Peyer's patch (tissue), 4 donors: ENCODE results near the gene PSMG2. TPM values are rescaled to one million over a fixed set of nuclear protein-coding genes. Genes with fewer than 3 reads are reported as not detected.

Experiments
- DNase-seq, 3 donors: peaks; one replicate each; pipeline ENCODE4 v3.0.0-alpha.2; 2017 to 2019
- H3K27ac ChIP-seq, 4 donors: fragments of 200-600 bp; sonication (generic); one replicate each; pipeline ENCODE4 v1.5.1; 2016 to 2019
- H3K27me3 ChIP-seq, 2 donors: fragments of 200-600 bp; sonication (generic); one replicate each; pipeline ENCODE4 v1.5.1; 2019
- H3K36me3 ChIP-seq, 3 donors: fragments of 200-600 bp; sonication (generic); one replicate each; pipeline ENCODE4 v1.5.1; 2016 to 2019
- H3K4me1 ChIP-seq, 4 donors: fragments of 200-600 bp; sonication (generic); one replicate each; pipeline ENCODE4 v1.5.1; 2016 to 2019
- H3K4me3 ChIP-seq, 4 donors: fragments of 200-600 bp; sonication (generic); 1 replicate in 3 of 4; 2 replicates in 1 of 4; pipeline ENCODE4 v1.5.1; 2016 to 2019; ENCODE audit warnings: mild to moderate bottlenecking in 1 of 4
- H3K9me3 ChIP-seq, 4 donors: fragments of 200-600 bp; sonication (generic); one replicate each; pipeline ENCODE4 v1.5.1; 2016 to 2019; ENCODE audit warnings: mild to moderate bottlenecking in 1 of 4
- CTCF ChIP-seq, 6 experiments: fragments of 450-650 bp in 4 of 6; fragments of 200-600 bp in 2 of 6; sonication (generic) in 1 of 6; IDR thresholded peaks; one replicate each; pipeline ENCODE4 v1.5.1; 2017 to 2019; ENCODE audit warnings: antibody characterized with exemption in 6 of 6, mild to moderate bottlenecking in 3 of 6, moderate library complexity in 1 of 6
- POLR2A ChIP-seq, 2 donors: fragments of 450-650 bp; IDR thresholded peaks; one replicate each; pipeline ENCODE4 v1.5.1; 2017; ENCODE audit warnings: antibody characterized with exemption in 2 of 2, mild to moderate bottlenecking in 2 of 2, moderate library complexity in 2 of 2
- total RNA-seq, 4 donors: library from RNA; depleted of rRNA; stranded (reverse); fragments of >200 nt; gene quantifications; one replicate each; pipeline ENCODE4 v1.1.0, GENCODE V29; 2016

Gene PSMG2
- total RNA-seq, 4 donors from 2014 or later: 49.2 to 55.3 (median 51.2) TPM

DNA sequence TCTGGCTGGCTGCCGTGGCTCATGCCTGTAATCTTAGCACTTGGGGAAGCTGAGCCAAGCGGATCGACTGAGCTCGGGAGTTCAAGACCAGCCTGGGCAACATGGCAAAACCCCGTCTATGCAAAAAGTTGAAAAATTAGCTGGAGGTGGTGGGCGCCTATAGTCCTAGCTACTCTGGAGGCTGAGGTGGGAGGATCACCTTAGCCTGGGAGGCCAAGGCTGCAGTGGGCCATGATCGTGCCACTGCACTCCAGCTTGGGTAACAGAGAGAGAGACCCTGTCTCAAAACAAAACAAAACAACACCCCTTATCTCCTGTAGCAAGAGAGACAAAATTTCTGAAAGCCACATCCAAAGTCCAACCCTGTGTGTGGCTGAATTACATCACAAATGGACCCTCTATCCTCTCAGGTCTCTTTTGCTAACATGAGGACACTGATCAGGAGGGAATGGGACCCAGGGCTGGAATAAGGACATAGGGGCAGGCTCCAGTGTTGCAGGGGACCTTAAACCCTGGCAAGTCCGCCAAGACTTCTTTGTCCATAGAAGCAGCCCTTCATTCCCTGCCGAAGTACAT lies 64.8 kb downstream of the PSMG2 start:
- DNase-seq: no peak
- Histone ChIP-seq H3K36me3 (no peaks in the 10 kb centered on the region), H3K9me3 (no peaks in the 10 kb centered on the region), H3K4me1 (no peaks in the 10 kb centered on the region), H3K27me3 (no peaks in the 10 kb centered on the region), H3K4me3 (no peak overlapping the region), H3K27ac (no peak overlapping the region)
- TF ChIP-seq POLR2A (IDR thresholded peaks at IDR 0.05) (no peak), CTCF (IDR thresholded peaks at IDR 0.05) (no peak)

GRCh38 chr18:12768625-12769024 lies 65.8 kb downstream of the PSMG2 start:
- TF ChIP-seq CTCF (IDR thresholded peaks at IDR 0.05) (no peak), POLR2A (IDR thresholded peaks at IDR 0.05) (no peak)
- Histone ChIP-seq H3K4me1 (no peaks in the 10 kb centered on the region), H3K9me3 (no peaks in the 10 kb centered on the region), H3K4me3 (no peak overlapping the region), H3K36me3 (no peaks in the 10 kb centered on the region), H3K27ac (no peak overlapping the region), H3K27me3 (no peaks in the 10 kb centered on the region)
- DNase-seq: no peak

DNA sequence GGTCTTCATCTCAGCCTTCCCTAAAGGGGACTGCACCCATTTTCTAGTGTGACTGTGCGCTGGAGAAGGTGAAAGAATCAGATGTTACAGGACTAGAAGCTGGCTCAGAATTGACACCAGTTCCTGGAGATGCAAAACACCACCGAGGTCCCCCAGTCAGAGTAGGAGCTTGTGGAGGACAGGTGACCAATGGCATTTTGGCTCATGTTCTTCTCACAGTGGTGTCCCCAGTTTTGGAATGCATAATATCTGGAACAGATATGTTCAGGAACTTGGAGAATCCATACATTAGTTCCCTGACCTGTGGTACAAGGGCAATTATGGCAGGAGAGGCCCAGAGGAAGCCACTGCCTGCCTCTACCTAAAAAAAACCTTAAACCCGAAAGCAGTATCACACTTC lies 66.3 kb downstream of the PSMG2 start:
- H3K27me3 ChIP-seq: no peaks in the 10 kb centered on the region
- no peaks in the 10 kb centered on the region for H3K4me1 ChIP-seq
- no peak overlapping the region for H3K4me3 ChIP-seq
- TF ChIP-seq POLR2A (IDR thresholded peaks at IDR 0.05) (no peak), CTCF (IDR thresholded peaks at IDR 0.05) (no peak)
- no peak for DNase-seq
- no peaks in the 10 kb centered on the region for H3K36me3 ChIP-seq
- no peak overlapping the region for H3K27ac ChIP-seq
- H3K9me3 ChIP-seq: no peaks in the 10 kb centered on the region

DNA sequence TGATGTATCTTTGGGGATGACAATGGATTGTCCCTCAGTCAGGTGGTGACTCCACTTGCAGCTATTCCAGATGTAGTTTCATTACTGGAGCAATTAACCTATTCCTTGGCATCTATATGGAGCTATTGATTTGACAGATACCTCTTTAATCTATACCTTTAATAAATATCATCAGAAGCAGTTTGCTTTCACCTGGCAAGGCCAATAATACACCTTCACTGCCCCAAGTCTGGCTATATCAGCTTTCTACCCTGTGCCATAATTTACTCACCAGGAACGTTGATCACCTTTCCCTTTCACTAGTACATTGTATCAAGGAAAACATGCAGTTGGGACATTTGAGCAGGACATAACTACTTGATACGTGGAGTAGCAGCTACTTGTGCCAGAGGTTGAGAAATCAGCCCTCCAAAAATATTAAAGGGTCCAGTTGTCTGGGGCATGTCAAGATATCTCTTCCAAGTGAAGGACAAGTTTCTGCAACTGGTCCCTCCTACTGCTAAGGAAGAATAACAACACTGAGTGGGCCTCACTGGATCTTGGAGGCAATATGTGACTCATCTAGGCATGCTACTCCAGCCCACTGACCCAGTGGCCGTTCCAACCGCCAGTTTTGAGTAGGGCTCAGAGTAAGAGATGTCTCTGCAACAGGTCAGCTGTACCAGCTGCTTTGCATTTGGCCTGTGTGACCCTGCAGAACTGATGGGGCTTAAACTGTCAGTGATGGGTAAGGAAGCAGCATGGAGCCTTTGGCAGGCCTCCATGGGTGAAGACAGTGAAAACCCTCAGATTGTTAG lies 67.0 kb downstream of the PSMG2 start:
- H3K36me3 ChIP-seq: no peaks in the 10 kb centered on the region
- H3K4me3 ChIP-seq: no peak overlapping the region
- no peaks in the 10 kb centered on the region for H3K4me1 ChIP-seq
- no peak for DNase-seq
- H3K27me3 ChIP-seq: no peaks in the 10 kb centered on the region
- H3K9me3 ChIP-seq: no peaks in the 10 kb centered on the region
- no peak overlapping the region for H3K27ac ChIP-seq
- TF ChIP-seq POLR2A (IDR thresholded peaks at IDR 0.05): no peak
- no peak for TF ChIP-seq CTCF (IDR thresholded peaks at IDR 0.05)

DNA sequence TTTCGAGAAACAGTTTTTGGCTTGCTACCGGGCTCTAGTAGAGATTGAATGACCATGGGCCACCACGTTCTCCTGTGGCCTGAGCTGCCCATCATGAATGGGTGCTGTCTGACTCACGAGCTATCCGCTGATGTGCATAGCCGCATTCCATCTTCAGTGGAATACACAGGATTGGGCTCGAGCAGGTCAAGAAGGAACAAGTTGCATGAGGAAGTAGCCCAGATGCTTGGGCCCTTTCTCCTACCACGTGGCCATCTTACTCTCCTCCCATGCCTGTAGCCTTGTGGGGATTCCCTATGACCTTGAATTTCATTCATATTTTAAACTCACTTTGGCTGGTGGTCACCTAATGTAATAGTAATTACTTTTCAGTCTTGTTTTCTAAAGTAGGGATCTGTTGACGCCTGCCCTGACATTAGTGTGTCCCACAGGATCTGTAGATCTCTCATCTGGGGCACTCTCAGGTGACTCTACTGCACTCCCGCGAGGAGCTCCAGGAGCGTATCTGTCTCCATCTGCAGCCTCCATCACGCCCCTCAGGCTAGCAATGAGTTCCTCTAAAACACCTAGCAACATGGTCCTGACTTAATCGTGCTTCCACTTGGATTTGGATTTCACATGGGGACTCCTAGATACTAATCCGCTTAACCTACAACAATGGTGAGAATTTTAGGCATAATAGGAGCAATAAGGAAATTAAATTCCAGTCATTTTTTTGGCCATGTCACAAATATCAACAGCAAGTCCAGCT lies 67.8 kb downstream of the PSMG2 start:
- DNase-seq: no peak
- Histone ChIP-seq H3K27ac (no peak overlapping the region), H3K9me3 (no peaks in the 10 kb centered on the region), H3K4me3 (no peak overlapping the region), H3K4me1 (no peaks in the 10 kb centered on the region), H3K36me3 (no peaks in the 10 kb centered on the region), H3K27me3 (no peaks in the 10 kb centered on the region)
- no peak for TF ChIP-seq POLR2A (IDR thresholded peaks at IDR 0.05)
- TF ChIP-seq CTCF (IDR thresholded peaks at IDR 0.05): no peak
